Ascending aorta (tissue), 2 donors: ENCODE data around the gene IL4R. TPM values are rescaled to one million over a fixed set of nuclear protein-coding genes. Genes with fewer than 3 reads are reported as not detected.

ENCODE experiments used
- DNase-seq, 2 donors: peaks; one replicate each; pipeline ENCODE4 v3.0.0-alpha.2; 2019; ENCODE audit warnings: low spot score in 2 of 2
- H3K27ac ChIP-seq, 2 donors: fragments of 200-600 bp; sonication (generic); one replicate each; pipeline ENCODE4 v1.5.1; 2016 to 2017; ENCODE audit warnings: mild to moderate bottlenecking in 1 of 2
- H3K27me3 ChIP-seq: fragments of 200-600 bp; sonication (generic); one replicate; pipeline ENCODE4 v1.5.1; 2017
- H3K36me3 ChIP-seq, 2 donors: fragments of 200-600 bp; sonication (generic); one replicate each; pipeline ENCODE4 v1.5.1; 2016
- H3K4me1 ChIP-seq, 2 donors: fragments of 200-600 bp; sonication (generic); one replicate each; pipeline ENCODE4 v1.5.1; 2016 to 2017; ENCODE audit warnings: mild to moderate bottlenecking in 1 of 2
- H3K4me3 ChIP-seq, 2 donors: fragments of 200-600 bp; sonication (generic); one replicate each; pipeline ENCODE4 v1.5.1; 2016 to 2017; ENCODE audit warnings: mild to moderate bottlenecking in 1 of 2
- H3K9me3 ChIP-seq, 2 donors: fragments of 200-600 bp; sonication (generic); one replicate each; pipeline ENCODE4 v1.5.1; 2016
- CTCF ChIP-seq, 3 experiments: fragments of 200-600 bp in 2 of 3; fragments of 450-650 bp in 1 of 3; sonication (generic) in 2 of 3; IDR thresholded peaks; one replicate each; pipeline ENCODE4 v1.5.1; 2016 to 2019; ENCODE audit warnings: antibody characterized with exemption in 3 of 3, mild to moderate bottlenecking in 1 of 3, moderate library complexity in 1 of 3
- intact Hi-C: fragments of 100-400 bp; cut with DNase I; formaldehyde crosslinking; loops from one replicate; pipeline ENCODE4 v1.15.1; 2023
- total RNA-seq: library from RNA; depleted of rRNA; stranded (reverse); fragments of >200 nt; gene quantifications from one replicate; pipeline ENCODE4 v1.1.0, GENCODE V29; 2016

IL4R gene
- total RNA-seq, 1 donor from 2014 or later: 88.7 TPM

DNA sequence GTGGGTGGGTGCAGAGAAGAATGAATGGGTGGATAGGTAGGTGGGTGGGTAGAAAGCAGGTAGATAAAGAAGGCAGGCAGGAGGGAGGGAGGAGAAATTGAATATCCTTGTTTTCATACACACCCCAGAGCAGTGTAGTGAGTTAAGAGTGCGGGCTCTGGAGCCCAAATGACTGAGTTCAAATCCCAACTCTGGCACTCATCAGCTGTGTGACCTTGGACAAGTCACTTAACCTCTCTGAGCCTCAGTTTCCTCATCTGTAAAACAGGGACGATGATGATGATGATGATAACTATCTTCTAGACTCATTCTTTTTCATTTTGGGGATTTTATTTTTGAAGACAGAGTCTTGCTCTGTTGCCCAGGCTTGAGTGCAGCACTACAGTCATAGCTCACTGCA is 86.2 kb downstream of the IL4R start:
- H3K27ac ChIP-seq: no peak overlapping the region
- no peak for DNase-seq
- no peak for TF ChIP-seq CTCF (IDR thresholded peaks at IDR 0.05)
- peaks cover 0 to 6% of the 10 kb centered on the region in 2 donors for H3K4me1 ChIP-seq
- intact Hi-C loops: no loop called here
- no peaks in the 10 kb centered on the region for H3K9me3 ChIP-seq
- no peaks in the 10 kb centered on the region for H3K36me3 ChIP-seq
- H3K27me3 ChIP-seq: no peaks in the 10 kb centered on the region
- no peak overlapping the region for H3K4me3 ChIP-seq

DNA sequence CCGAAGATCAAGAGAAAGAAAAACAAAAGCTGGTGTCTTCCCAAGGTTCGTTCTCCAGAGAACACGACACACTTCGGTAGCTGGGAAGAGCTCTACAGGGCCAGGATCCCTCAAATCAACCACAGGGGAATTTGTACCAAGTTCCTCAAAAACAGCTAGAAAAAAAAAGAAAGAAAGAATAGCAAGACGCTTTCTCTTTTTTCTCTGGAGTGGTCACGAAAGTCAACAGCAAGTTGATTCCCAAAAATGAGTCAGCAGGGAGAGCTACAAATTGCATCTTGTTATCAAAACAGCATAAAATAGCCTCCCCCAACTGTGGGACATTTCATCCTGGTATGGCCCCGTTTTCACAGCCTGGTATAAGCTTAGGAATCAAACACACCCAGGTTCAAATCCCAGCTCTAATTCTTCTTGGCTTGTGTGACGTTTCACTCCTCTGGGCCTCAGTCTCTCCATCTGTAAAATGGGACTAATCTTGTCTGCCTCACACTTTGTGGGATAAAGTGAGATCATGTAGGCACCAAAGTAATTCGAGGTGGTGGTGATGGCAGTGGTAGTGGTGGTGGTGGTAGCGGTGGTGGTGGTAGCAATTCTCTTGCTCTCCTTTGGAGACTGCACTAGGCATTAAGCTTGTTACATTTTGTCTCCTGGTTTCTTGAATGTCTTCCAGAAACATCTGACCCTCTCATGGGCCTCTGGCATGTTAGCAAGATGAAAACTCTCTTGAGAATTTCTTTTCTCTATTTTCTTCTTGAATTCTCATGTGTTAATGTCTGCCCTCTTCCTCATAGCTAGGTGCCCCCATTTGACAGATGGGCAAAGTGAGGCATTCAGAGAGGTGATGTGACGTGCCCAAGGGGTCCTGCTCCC is 87.2 kb downstream of the IL4R start:
- no peak for TF ChIP-seq CTCF (IDR thresholded peaks at IDR 0.05)
- DNase-seq: no peak
- intact Hi-C loops: no loop called here
- peaks cover 0 to 6% of the 10 kb centered on the region in 2 donors for H3K4me1 ChIP-seq
- no peak overlapping the region for H3K27ac ChIP-seq
- no peaks in the 10 kb centered on the region for H3K36me3 ChIP-seq
- H3K9me3 ChIP-seq: no peaks in the 10 kb centered on the region
- H3K4me3 ChIP-seq: no peak overlapping the region
- H3K27me3 ChIP-seq: no peaks in the 10 kb centered on the region

GRCh38 chr16:27401768-27402568 is 88.2 kb downstream of the IL4R start, which contains the start of gene IL21R:
TSS of gene IL21R (plus strand) at chr16:27402174. CDS start at chr16:27430072, 27,898 bp downstream.
- no peaks in the 10 kb centered on the region for H3K27me3 ChIP-seq
- intact Hi-C loops: no loop called here
- H3K4me1 ChIP-seq: peaks cover 0 to 6% of the 10 kb centered on the region in 2 donors
- no peaks in the 10 kb centered on the region for H3K9me3 ChIP-seq
- DNase-seq: peak; percentile 40 to 70
- TF ChIP-seq CTCF (IDR thresholded peaks at IDR 0.05): no peak
- H3K27ac ChIP-seq: no peak within 1 kb of the TSS
- no peaks in the 10 kb centered on the region for H3K36me3 ChIP-seq
- H3K4me3 ChIP-seq: peak within 1 kb of the TSS in 1 of 2 donors; percentile 44

- no peak for TF ChIP-seq CTCF (IDR thresholded peaks at IDR 0.05)
- intact Hi-C loops: no loop called here
- H3K27ac ChIP-seq: no peak overlapping the region
- no peaks in the 10 kb centered on the region for H3K36me3 ChIP-seq
- H3K9me3 ChIP-seq: no peaks in the 10 kb centered on the region
- peaks cover 0 to 6% of the 10 kb centered on the region in 2 donors for H3K4me1 ChIP-seq
- peak overlapping the region in 1 of 2 donors; percentile 44 for H3K4me3 ChIP-seq
- H3K27me3 ChIP-seq: no peaks in the 10 kb centered on the region
- no peak for DNase-seq
Observed at GRCh38 chr16:27402569-27402963, 88.8 kb downstream of the IL4R start.

GRCh38 chr16:27402964-27403600 is 89.3 kb downstream of the IL4R start:
- peak overlapping the region in 1 of 2 donors; percentile 44 for H3K4me3 ChIP-seq

More at GRCh38 chr16:27402964-27403600, 89.3 kb downstream of the IL4R start:
- Histone ChIP-seq H3K4me1 (peaks cover 0 to 6% of the 10 kb centered on the region in 2 donors), H3K27ac (no peak overlapping the region), H3K27me3 (no peaks in the 10 kb centered on the region), H3K36me3 (no peaks in the 10 kb centered on the region), H3K9me3 (no peaks in the 10 kb centered on the region)
- no peak for TF ChIP-seq CTCF (IDR thresholded peaks at IDR 0.05)
- no peak for DNase-seq
- intact Hi-C loops: no loop called here
